NCI-H2196 treated with DMSO at 0.1 percent for 48 hours (cell line): Measurements from ENCODE around the gene GPR84.

Experiments used
- DNase-seq: peaks from one replicate; lab custom pipeline; 2025; ENCODE audit not compliant: unreplicated experiment; lab: John Stamatoyannopoulos, UW

Gene GPR84

DNA sequence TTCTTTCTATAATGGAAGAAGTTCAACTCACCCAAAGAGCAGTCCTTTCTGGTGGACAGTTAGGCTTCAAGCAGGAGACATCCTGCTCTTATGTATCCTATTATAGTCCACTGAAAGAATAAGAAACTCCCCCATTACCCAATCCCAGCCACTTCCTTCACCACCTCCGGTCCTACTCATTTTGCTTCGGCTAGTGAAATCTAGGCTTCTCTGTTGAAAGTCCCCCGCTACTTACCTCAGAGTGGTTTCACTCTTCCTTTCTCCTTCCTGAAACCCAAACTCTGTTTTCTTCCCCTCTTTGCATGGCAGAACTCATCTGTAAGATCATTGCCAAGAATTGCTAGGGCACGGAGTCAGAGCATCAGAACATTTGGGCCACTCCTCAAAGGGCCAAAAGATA lies at the start of gene GPR84:
Gene GPR84 (minus strand): TSS at position 74 of the 400 bp plus-strand sequence. CDS start 635 bp downstream, outside the sequence.
- no peak for DNase-seq

GRCh38 chr12:54413284-54414190 lies 49.3 kb upstream of the GPR84 start:
- DNase-seq: no peak

GRCh38 chr12:54412786-54413185 lies 48.5 kb upstream of the GPR84 start:
- no peak for DNase-seq

- no peak for DNase-seq
Observed at GRCh38 chr12:54412348-54412747, 48.1 kb upstream of the GPR84 start.

GRCh38 chr12:54411391-54412241 lies 47.3 kb upstream of the GPR84 start:
- DNase-seq: no peak

- DNase-seq: no peak
Observed at GRCh38 chr12:54409267-54409666, 45.0 kb upstream of the GPR84 start.

DNA sequence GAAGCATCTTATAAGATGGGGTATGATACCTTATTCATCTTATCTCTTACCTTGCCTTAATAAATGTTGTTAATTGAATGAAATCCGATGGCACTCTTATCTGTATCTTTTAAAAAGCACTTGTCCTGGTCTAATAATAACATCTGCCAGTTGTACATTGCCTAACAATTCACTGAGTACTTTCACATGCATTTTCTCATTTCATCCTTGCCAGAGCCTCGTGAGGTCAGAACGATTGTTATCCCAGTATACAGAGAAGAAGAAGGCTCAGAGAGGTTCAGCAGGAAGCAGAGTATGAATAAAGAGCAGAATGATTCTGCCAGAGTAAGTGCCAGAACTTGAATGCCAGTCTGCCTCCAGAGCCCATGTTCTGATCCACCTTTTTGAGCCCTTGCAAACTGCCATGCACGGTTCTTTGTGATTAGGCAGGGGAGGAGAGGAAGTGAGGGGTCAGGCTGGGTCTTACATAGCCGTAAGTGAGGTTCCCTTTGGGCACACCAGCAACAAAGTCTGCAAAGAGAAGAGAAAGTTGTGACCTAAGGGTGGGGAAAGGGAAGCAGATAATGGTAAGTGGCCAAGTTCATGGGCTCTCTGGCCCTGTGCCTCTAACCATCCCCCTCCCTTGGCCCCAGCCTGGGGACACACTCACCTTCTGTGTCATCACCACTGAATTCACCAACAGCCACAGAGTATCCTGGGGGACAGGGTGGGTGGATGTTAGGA lies 43.1 kb upstream of the GPR84 start:
- DNase-seq: no peak

DNA sequence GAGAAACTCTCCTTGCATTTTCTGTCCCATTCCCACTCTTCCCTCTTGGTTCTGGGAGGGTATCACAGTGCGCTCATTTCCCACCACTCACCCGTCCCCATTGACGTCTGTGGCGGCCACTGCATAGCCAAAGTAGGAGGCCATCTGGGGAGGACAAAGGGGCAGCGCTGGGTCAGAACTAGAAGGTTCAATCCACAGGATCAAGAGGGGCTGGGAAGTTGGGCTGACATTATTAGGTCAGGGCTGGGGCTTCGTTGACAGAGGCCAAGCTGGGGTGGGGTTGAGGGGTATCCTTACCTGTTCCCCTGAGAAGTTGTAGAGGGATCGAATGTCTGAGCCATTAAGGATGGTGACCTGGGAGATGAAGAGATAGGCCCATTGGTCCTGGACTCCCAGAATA lies 41.3 kb upstream of the GPR84 start:
- no peak for DNase-seq

- DNase-seq: no peak
Observed at GRCh38 chr12:54405106-54405505, 40.8 kb upstream of the GPR84 start.

- no peak for DNase-seq
Observed at GRCh38 chr12:54404061-54405004, 40.0 kb upstream of the GPR84 start.

DNA sequence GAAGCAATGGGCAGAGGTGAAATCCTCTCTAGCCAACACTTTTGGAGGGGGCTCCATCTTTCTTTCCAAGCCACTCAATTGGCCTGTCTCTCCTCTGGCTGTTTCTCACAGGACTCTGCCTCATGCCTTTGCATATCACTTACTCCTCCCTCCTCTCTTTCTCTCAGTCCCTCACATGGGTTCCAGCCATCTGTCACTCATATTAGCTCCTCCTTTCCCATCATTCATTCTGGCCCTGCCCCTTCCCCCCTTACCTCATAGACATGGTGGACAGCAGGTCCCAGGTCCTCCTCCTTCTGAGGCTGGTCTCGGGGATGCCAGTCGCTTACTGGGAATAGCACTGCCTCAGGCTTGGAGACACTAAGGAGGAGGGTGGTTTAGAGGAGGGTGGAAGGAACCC lies 36.8 kb upstream of the GPR84 start:
- DNase-seq: no peak

GRCh38 chr12:54398995-54399793 lies 34.9 kb upstream of the GPR84 start:
- peak; percentile 51 for DNase-seq

DNA sequence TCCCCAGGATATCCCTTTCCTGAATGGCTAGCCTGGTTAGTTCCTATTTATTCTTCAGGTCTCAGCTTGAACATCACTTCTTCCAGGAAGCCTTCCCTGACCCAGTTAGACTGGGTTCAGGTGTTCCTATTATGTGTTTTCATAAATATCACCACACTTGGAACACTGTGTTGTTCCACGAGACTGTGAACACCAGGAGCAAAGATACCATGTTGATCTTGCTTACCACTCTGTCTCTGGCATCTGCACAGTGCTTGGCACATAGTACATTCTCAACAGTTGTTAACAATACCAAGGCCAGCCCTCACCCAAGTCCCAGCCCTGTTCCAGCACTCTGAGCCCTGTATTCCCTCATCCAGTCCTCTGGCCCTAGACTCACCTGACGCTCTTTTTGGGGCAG lies 33.9 kb upstream of the GPR84 start:
- DNase-seq: no peak

DNA sequence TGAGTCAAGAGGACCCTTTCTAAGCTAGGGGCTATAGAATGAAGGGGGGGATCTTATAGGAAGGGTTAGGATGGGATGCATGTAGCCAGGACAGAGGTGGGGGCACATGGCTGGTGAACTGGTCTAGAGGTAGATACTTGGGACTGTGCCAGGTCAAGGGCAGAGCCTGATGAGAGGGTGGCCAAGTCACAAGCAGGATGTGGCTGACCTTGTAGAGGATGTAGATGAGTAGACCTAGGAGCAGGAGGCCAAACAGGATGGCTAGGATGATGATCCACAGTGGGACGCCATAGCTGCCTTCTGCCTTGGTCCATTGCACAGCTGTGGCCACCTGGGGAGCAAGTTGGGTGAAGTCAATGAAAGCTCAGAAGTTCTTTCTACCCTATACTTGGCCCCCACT lies 32.9 kb upstream of the GPR84 start:
- no peak for DNase-seq

DNA sequence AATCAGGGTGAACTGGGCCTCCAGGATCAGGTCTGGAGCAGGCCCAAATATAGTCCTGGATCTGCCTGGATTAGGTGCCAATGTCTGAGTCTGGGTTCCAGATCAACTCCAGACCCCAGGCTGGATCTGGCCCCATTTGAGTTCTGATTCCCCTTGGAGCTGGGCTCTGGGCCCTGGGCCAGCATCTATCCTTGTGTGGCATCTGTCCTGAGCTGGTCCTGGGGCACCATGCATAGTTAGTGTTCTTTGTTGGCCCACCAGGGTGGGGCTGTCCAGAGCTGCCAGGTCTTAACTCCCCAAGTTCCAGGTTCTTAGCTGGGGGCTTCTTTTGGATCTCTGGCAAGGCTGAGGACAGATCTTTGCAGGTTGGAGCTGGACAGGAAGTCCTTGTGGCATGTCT lies 31.3 kb upstream of the GPR84 start:
- no peak for DNase-seq

GRCh38 chr12:54394986-54395385 lies 30.7 kb upstream of the GPR84 start:
- no peak for DNase-seq

DNA sequence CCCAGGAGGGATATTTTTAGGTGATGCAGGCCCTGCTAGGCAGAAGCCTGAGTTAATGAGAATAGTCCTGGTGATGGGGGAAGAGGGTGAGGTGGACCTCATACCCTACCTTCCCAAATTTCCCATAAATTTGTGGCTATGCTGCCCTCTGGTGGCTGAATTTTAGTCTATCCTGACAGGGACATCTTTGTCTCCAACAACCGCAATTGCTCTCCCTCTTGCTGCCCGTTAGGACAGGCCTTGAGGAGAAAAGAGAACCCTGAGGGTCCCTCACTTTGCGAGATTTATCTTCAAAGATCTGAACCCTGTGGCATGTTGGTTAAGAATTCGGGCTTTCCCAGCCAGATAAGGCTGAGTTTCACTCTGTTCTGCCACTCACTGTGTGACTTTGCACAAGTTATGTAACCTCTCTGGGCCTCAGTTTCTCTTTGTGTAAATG lies 30.0 kb upstream of the GPR84 start:
- peak; percentile 25 for DNase-seq

- DNase-seq: no peak
Observed at GRCh38 chr12:54393743-54394142, 29.5 kb upstream of the GPR84 start.

DNA sequence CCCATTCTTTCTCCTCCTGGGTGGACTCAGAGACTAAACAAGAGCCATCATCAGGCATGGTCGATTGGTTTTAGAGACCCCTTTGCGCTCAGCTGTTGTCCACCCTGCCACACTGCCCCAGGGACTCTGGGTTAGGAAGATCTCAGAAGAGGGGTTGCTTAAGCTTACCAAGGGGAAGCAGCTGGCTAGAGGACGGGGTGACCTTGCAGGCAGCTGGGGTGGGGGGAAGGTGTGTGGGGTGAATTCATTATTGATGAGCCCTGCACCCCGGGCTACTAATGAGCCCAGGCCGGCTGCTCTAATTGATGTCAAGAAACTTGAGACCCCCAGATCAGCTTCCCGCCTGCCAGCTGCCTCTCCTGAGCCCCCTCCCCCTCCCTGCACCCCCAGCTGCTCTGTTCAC lies 28.9 kb upstream of the GPR84 start:
- no peak for DNase-seq
